GM18867 (cell line): ENCODE results near the gene SLC35E1.

Experiments used
- ATAC-seq: cut with Tn5 transposase; IDR thresholded peaks from one replicate; pipeline ENCODE4 v1.9.1; 2021; ENCODE audit warnings: mild to moderate bottlenecking, moderate library complexity; ENCODE audit not compliant: unreplicated experiment

Gene SLC35E1

DNA sequence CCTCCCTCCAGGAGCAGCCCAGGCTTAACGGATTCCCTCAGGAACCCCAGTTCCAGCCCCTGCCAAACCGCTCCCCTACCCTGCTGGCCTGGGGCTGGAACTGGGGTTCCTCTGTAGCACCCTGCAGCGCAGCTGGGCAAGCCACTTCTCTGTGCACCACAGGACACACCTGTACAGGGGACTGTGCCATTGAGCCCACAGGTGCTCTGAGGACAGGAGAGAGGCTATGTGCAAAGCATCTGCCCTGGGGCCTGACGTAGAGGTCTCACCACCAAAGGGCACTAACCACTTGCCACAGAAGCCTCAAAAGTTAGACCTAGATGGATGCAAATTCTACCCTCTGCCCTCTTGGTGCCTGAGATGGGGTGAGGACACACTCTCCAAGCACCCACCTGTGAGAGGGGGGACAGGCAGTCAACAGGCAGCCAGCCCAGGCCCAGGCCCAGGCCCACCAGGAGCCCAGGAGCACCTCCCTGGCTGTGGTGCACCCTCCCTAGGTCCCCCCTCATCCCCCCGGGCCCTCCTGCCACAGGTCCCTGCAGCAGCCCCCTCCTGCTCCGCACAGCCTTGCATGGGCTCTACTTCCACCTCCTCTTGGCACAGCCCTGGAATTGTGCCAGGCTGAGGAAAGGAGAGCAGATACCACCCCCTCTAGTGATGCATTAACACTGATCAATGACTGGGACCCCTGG, 27.6 kb upstream of the SLC35E1 start:
- ATAC-seq = no peak

DNA sequence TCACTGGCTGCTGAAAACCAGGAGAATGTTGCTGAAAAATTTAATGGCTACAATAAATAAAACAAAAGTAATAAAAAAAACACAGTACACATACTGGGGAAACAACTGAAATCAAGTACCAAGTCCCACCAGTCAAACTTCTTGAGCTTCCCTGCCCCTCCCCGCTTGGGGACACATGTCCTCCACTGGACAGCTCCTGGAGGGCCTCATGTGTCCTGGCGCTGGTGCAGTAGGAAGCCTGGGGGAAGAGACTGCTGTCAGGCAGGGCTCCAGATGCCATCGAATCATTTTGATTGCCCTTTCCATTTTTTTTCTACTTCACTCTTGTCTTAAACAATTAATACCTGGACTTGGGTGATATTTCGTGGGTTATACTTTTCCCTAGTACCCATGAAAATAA, 26.6 kb upstream of the SLC35E1 start:
- ATAC-seq = no peak

DNA sequence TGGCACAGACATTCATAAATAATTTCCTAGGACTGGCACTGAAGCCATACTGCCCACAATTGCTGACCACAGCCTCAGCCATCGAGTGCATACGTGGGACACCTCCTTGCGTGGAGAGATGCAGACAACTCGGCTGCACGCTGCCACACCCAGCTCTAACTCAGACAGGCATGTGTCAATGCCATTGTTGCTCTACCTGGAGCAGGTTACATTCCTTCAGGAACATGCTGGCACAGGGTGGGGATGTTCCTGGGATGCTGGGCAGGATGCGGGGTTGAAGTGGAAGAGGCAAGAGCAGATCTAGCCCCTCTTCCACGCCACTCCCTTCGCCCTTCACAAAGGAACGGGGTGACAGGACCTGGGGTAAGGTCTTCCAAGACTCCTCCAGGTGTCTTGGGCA, 24.2 kb upstream of the SLC35E1 start:
- ATAC-seq = no peak

DNA sequence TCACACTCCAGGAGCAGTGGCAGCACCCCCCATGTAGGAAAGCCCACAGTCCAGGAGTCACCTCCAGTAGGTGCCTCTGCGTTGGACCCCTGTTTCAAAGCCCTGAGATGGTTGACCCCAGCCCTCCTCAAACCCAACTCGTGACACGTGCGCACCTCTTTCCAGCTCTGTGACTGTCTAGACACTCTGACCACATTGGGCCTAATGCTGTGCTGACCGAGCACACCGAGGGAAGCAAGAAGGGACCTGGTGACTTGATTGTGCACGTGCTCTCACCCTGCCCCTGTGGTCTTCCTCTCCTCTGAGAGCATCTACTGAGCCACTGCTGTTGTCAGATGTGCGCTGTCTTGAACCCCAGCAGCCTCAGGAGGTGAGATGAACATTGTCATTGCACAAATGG, 22.9 kb upstream of the SLC35E1 start:
- no peak for ATAC-seq

DNA sequence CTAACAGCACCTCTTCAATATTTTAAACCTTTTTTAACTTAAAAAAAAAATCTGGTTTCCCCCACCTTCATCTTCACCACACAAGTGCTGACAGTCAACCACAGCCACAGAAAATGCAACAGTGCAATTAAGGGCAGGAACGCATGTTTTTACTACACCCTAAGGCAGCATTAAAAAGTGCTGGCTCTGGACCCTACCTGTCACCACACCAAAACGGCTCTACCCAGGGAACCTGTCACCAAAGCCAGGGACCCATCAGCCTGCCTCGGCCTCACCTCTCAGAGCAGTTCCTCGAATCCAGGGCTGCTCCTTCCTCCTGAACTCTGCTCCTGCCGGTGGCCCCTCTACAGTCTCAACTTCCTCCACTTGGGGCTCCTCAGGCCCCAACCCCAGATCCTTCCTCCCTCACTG, 22.5 kb upstream of the SLC35E1 start:
- no peak for ATAC-seq

DNA sequence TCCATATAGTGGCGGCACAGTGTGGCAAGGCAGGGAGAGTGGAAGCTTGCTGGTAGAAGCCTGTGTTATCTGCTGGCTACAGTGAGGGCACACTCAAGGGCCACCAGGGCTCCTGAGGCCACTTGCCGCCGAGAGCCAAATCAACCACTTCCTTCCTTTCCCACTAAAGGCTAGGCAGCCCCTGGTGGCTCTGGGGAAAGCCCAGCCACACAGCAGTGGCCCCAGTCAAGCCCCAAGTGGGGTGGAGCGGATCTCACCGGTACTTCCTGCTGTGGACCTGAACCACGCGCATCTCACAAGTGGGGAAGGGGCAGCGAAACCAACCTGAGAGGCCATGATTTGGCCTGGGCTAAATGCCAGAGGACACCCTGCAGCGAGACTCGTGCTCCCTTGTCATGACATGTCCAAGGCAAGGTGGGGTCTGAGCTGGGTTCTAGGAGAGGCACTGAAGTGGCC, 21.9 kb upstream of the SLC35E1 start:
- ATAC-seq = no peak

DNA sequence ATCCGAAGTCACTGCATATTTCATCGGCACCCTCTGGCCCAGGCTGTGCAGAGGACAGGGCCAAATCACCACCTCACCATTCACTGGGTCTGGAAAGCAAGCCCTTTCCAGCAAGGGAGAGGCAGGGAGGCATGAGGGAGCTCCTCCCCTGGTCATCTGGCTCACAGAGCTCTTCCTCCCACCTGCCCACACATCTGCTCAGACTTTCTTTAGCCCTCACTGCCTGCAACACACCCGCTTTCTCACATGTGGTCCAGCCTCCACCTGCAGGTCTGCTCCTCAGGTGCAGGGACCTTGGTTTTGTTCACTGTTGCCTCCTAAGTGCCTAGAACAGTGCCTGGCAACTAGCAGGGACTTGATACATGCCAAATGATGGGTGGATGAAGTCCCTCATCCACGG, 21.0 kb upstream of the SLC35E1 start:
- no peak for ATAC-seq

DNA sequence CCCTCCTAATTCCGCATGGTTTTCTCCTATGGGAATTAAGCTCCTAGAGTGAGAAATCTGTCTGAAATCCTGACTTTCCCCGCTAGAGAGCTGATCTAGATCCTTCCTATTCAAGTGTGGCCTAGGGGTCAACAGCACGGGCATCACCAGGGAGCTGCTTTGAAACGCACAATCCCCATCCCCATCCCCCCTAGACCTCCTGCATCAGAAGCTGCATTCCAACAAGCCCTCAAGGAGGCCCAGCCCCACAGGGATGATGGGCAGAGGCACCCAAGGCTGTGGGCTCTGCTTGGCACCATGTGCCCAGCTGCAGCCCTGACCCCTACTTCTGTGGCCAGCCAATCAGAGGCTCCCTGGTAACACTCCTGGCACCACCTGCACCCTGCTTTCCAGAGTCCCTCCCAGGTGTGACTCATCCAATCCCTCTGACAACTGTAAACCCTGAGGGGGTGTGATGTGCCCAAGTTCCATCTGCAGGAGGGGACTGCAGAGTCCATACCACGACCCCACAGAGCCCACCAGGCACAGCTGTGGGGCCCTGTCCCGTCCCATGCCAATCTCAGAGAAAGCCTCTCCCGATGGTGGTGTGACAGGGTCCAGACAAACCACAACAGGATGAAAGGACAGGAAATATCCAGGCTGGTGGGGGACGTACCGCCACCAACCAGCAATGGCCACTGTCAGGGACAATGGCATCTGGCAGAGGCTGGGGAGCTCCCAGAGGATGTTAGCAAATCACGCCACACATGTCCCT, 19.8 kb upstream of the SLC35E1 start:
- no peak for ATAC-seq

DNA sequence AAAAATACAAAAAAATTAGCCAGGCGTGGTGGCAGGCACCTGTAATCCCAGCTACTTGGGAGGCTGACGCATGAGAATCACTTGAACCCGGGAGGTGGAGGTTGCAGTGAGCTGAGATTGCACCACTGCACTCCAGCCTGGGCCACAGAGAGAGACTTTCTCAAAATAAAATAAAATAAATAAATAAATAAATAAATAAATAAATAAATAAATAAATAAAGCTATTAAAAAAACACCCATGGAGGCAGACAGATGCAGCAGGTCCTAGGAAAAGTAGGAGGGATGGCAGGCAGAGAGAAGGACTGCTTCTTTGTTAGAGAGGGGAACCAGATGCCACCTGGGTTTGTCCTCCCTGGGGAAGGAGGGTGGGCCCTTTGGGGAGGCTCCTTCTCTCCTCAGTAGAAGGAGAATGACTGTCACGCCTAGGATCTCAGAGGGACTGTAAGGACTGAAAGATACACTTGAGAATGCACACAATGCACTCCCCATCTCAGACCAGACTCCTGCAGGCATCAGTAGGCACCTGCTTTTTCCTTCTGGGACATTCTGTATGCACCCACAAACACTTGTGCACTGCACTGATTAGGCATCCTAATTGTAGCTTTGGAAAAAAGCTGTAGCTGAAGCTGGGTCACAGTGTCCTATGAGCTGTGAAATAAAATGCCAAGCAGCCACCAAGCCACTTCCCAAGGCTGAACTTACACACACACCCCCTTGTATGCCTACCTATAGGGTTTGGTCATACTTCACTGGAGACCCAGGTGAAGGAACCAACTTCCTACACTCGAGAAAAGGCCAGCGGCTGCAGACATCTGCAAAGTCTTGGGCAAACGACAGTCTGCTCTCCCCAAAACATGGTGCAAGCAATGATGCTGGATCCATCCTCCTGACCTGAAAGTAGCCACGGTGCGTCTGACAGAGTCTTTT, 18.9 kb upstream of the SLC35E1 start:
- ATAC-seq = no peak

DNA sequence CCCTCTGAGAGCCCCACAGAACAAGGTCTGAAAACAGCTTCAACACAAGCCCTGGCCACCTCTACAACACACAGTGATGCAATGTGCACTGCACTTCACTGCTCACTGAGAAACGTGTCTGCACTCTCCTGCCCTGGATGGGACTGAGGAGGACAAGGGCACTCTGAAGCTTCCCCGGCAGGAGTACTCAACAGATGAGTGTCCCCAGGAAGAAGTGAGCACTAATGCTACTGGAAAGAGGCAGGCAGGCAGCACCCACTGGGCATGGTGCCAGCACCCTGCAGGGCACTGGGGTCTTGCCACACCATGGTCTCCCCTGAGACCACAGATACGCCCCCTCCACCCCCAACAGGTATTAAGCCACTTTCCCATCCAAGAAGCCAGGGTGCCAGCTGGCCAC, 17.7 kb upstream of the SLC35E1 start:
- no peak for ATAC-seq

DNA sequence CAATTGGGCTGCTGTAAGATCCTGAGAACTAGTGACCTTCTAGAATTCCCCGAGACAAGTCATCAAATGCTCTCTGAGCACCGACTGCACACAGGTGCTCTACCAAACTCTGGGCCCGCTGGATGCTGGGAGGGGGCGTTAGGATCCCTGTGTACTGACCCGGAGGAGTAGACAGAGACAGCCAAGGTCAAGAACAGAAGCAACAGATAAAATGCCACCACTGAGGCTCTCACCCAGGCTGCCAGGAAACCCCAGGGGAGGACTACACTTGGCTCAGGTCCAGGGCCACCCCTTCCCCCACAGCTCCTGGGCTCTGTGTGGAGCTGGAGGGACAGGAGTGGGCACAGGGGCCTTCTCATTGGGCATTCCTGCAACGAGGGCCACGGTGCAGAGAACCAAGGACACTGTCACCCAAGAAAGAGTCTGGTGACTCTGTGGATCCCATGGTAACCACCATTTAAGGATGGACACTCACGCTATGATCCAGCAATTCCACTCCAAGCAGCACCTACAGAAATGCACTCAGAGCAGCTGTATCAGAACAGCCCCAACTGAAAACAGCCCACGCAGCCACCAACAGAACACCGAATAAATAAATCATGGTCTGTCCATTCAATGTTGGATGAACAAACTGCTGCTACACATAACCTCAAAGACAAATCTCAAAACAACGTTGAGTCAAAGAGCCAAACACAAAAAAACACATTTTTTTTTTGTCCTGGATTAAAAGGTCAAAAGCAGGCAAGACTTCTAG, 16.8 kb upstream of the SLC35E1 start:
- ATAC-seq = no peak

DNA sequence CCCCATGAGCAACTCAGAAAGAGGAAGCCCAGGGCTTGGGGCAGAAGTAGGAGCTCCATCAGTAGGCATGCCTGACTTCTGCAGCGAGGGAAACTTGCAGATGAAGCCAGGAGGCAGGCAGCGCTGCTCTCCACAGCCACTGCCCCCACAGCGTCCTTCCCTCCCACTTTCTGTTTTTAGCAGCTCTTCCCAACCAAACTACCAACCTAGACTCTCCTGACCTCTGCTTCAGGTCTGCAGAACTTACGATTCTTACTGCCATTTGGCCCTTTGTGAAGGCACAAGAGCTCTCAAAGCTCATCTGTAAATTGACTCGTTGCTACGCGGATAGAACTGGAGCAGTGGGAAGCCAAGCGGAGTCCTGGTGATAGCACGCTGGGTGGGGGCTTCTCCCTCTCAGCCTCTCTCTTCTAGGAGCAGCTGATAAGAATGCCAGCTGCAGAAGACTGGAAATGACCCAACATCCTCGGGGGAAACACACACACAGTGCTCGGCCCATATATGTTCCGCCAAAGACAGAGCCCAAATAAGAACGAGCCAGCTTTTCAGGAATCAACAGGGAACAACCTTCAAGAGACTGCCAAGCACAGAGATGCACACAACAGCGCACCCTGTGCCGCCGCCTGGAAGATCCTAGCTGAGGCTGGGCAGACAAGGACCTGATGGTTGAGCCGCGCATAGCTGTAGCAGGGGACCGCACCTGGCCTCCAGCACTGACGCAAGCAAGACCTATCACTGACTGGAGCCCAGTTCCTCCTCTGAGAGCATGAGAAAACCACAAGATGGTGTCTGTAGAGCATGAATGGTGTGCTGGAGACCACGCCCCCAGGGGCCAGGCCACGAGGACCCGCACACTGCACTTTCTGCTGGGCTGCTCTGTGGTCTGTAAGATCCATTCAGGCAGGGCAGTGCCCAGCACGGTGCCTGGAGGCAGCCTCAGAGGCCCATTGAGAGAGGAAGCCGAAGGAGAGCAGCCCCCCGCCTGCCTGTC, 15.9 kb upstream of the SLC35E1 start:
- peak; percentile 38 for ATAC-seq

DNA sequence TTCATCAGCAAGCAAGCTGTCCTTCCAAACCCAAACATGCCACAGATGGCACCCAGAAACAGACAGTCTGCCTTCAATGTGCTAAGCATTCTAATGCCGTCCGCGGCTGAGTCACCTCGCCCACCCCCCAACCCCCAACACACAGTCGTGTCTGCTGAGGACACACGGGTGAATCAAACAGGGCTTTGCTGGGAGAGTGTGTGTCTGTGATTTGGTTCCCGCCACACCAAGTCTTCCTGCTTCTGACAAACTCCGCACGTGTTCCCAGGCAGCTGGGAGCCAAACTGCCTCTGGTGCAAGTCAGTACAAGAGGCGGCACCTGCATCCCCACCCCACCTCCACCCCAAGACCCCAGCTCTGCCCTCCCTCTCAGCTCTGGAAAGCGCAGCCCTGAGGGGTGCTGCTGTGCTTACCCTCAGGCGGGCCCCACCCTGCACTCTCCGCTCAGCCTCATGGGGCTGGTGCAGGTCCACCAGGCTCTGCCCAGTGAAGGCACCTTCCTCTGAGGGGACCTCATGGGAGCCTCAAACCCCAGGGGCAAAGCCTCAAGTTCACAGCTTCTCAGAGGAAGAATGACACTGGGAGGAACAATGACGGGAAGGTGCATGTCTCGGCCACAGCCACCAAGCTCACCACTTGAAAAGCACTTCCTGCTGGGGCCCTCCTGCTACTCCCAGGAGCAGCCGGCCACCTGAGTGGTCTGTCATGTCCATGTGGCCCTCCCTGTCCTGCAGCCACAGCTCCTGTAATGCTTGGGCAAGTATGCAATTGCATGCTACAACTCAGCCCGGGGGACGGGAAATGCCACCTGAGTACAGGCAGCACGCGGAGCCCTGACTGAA, 15.0 kb upstream of the SLC35E1 start:
- ATAC-seq = no peak

DNA sequence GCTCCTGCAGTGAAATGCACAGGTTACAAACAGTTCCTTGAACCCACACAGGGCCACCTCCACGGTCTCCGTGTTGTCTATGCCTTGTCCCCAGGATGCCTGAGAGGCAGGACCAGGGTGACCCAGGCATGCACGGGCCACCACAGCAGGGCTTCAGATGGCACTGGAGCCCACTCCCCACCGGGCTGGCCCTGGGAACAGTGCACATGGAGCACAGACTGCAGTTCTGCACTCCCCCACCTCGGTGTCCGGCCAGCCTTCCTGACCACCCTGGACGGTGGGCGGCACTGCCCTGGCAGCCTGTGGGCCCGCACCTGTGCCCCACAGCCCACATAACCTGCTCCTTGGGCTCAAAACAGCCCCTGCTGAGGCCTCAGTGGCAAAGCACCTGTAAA, 14.3 kb upstream of the SLC35E1 start:
- no peak for ATAC-seq

DNA sequence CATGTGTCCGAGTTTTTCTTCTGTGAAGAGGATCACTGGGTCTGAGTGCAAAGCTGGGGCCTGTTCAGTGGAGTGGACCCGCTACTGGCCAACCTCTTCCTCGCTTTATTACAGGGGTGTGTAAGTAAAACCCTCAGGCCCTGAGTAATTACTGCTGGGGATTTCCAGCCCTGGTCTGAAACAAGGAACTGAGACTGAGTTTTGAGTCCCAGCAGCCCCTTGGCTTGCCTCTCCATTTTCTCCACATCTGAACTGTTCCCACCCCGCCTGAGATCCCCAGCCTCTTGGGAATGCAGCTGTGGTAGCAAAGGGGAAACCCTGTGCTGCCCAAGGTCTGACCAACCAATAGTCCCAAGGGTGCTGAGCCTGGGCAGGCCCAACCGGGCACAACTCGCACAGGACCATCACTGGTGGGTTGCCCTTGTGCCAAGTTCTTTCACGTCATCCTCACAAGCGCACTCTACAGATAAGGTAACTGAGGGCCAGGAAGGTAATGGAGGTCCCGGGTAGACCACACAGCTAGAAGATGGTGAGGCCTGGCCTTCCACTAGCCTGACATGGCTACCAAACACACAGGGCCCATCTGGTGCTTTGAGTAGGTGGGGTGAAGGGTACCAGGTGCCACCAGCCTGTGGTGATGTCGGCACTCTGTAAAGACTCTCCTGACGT, 13.7 kb upstream of the SLC35E1 start:
- peak; percentile 30 for ATAC-seq

DNA sequence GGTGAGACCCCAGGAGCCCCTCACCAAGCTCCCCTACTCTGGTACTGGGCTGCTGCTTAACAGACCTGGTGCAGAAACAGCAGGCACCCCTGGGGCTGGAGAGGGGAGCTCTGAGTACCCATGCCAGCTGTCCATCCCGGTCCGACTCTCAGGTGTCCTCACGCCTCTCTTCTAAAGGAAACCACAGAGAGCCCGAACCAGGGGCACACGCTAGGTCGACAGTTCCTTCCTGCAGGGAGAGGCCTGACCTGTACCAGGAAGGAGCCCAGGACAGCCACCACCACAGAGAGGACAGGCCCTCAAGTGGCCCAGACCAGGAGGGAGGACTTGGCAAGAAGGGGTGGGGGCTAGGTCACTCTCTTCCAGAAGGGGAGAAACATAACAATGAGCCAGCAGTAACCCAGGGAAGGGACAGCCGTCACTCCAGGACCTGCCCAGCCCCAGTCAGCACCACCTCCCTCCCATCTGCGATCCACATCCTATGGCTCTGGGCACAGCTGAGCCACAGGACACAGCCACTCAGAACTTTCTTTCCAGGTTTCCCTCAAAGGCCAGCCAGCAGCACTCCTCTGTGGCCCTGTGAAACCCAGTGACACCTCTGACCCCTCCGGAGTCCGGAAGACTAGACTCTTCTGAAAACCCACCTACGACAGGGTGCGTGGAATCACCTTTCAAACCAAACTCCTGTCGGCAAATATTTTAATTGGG, 13.0 kb upstream of the SLC35E1 start:
- ATAC-seq = no peak

DNA sequence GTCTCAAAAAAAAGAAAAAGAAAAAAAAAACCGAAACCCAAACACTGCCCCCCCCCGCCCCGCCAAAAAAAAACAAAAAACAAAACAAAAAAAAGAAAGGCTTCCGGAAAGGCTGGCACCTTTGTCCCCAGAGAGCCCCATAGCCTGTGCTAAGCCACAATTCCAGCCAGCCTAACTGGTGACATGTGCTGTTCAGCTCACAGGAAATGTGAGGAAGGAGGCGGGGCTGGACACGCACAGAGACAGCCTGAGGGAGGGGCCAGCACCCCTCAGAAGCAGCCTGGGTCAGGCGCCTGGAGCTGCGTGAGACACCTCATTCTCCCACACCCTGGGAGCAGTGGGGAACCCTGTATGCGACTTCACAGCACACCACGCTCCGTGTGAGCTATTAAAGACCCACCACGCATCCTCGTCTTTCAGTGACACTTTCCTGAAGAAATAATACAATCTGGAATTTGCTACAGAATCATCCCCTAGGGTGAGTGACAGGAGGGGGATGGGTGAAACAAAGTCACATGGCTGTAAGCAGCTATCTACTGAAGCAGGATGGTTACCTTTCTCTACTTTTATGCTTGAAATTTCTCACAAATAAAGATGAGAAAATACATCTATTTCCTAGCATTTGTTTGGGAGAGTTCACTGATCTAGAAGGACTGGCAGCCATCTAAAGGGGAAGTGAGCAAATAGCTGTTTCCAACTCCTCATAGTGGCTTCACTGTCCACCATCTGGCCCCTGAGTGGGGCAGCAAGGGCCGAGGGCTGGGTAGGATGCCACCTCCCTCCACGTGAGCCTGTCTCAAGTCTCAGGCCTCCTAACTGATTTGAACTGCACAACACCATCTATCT, 12.3 kb upstream of the SLC35E1 start:
- peak; percentile 67 for ATAC-seq
